ENCODE measurements around the gene LATS1. TPM values are rescaled to one million over a fixed set of nuclear protein-coding genes. Genes with fewer than 3 reads are reported as not detected.

LATS1 gene
- total and polyA plus RNA-seq, 2 of the 8 experiments (the other 6 are each of a cell fraction or from before 2014, with no cell fraction given): 8.9 to 21.7 TPM

GRCh38 chr6:149680503-149680902, 37.4 kb downstream of the LATS1 start:
- CTCF ChIA-PET (ENCODE audit: partially characterized antibody): no interaction called here

More at GRCh38 chr6:149680503-149680902, 37.4 kb downstream of the LATS1 start:
- no peak overlapping the region for H3K9ac ChIP-seq (replicated peaks in 1 of 4; ENCODE audit: extremely low read depth in 1 of 4, low read depth in 3 of 4, low read length in 3 of 4)
- H3K4me1 ChIP-seq (replicated peaks in 1 of 4; ENCODE audit: control insufficient read depth in 3 of 4, insufficient read depth in 4 of 4, low read length in 3 of 4): no peaks in the 10 kb centered on the region
- no peak overlapping the region for H3K27ac ChIP-seq (ENCODE audit: low read depth, low read length)
- no peak overlapping the region for H3K4me2 ChIP-seq (ENCODE audit: insufficient read depth in 1 of 2, low read depth in 2 of 2, low read length in 2 of 2)
- H3K14ac ChIP-seq (ENCODE audit: insufficient read length): no peak overlapping the region
- no peak overlapping the region for H4K5ac ChIP-seq (ENCODE audit: insufficient read length, low read depth, low read length)
- no peak overlapping the region for H3K4ac ChIP-seq (replicated peaks; ENCODE audit: insufficient read length, low read depth, low read length)
- no peak overlapping the region for H4K8ac ChIP-seq (ENCODE audit: extremely low read depth, insufficient read depth, low read length)
- H3K18ac ChIP-seq (ENCODE audit: extremely low read depth, low read length): no peak overlapping the region
- H2AFZ ChIP-seq (ENCODE audit: low read length): no peak overlapping the region
- no peak overlapping the region for H2BK5ac ChIP-seq (ENCODE audit: low read depth, low read length)
- H3K27me3 ChIP-seq (replicated peaks in 1 of 4; ENCODE audit: control insufficient read depth in 3 of 4, extremely low read depth in 1 of 4, insufficient read depth in 3 of 4, low read length in 3 of 4): no peaks in the 10 kb centered on the region
- 92% methylated on average over 1 of the region's 1 CpG; no CpG with 5 or more reads in 1 of the 2 experiments for WGBS, 2 experiments (ENCODE audit: extremely low coverage in 1 of 2, insufficient coverage in 1 of 2, insufficient read length in 1 of 2, insufficient replicate concordance in 2 of 2, low coverage in 1 of 2, low lambda C conversion rate in 2 of 2, missing lambda C conversion rate in 1 of 2)
- H3K23me2 ChIP-seq (ENCODE audit: low read depth, low read length): no peaks in the 10 kb centered on the region
- H2BK120ac ChIP-seq (replicated peaks; ENCODE audit: low read depth, low read length): no peak overlapping the region
- H2AK5ac ChIP-seq (ENCODE audit: low read depth, low read length): no peak overlapping the region
- DNase-seq (ENCODE audit: low read depth in 1 of 2, low spot score in 2 of 2): no peak
- no peak overlapping the region for H3K23ac ChIP-seq (ENCODE audit: insufficient read length)
- no peaks in the 10 kb centered on the region for H3K79me1 ChIP-seq (ENCODE audit: low read depth, low read length)
- H4K91ac ChIP-seq (replicated peaks; ENCODE audit: insufficient read length, low read length): no peak overlapping the region
- no peaks in the 10 kb centered on the region for H3K9me3 ChIP-seq (ENCODE audit: insufficient read depth in 2 of 2, low read depth in 1 of 2, low read length in 1 of 2)
- H3K79me2 ChIP-seq (ENCODE audit: control insufficient read depth in 1 of 2, insufficient read depth in 2 of 2, low read length in 2 of 2): peaks cover 0 to 3% of the 10 kb centered on the region in 2 experiments; a peak in 1 of 4 replicates
- TF ChIP-seq CEBPB (IDR thresholded peaks at IDR 0.05; ENCODE audit: low read depth, low read length): no peak
- TF ChIP-seq TBP (IDR thresholded peaks at IDR 0.05; ENCODE audit: low read depth, low read length): no peak
- no peak for TF ChIP-seq HDAC2 (IDR thresholded peaks at IDR 0.05; ENCODE audit: borderline replicate concordance in 1 of 2, low read depth in 2 of 2, low read length in 2 of 2)
- TF ChIP-seq CHD2 (IDR thresholded peaks at IDR 0.05; ENCODE audit: low read length): no peak
- no peak for TF ChIP-seq EGR1 (IDR thresholded peaks at IDR 0.05; ENCODE audit: borderline replicate concordance, low read depth, low read length)
- no peak for TF ChIP-seq KDM5A (IDR thresholded peaks at IDR 0.05; ENCODE audit: low read length)
- no peak for TF ChIP-seq POLR2A (IDR thresholded peaks at IDR 0.05; ENCODE audit: control extremely low read depth in 1 of 2, low read depth in 2 of 2, low read length in 2 of 2)
- no peak for TF ChIP-seq SUZ12 (IDR thresholded peaks at IDR 0.05; ENCODE audit: low read length)
- TF ChIP-seq CTCF (IDR thresholded peaks at IDR 0.05; ENCODE audit: control extremely low read depth in 1 of 3, insufficient read depth in 1 of 3, low read depth in 1 of 3, low read length in 3 of 3): no peak
- H2BK20ac ChIP-seq (ENCODE audit: low read length): no peak overlapping the region
- no peak overlapping the region for H2BK12ac ChIP-seq (ENCODE audit: low read depth, low read length)
- no peak overlapping the region for H2BK15ac ChIP-seq (ENCODE audit: low read length)
- H3K36me3 ChIP-seq (ENCODE audit: control insufficient read depth in 2 of 4, insufficient read depth in 4 of 4, low read length in 3 of 4): peaks cover 0 to 49% (median 26%) of the 10 kb centered on the region in 4 experiments; a peak in 7 of 8 replicates
- FAIRE-seq: no peak
- no peak overlapping the region for H3K56ac ChIP-seq (replicated peaks; ENCODE audit: insufficient read length, low read depth, low read length)
- H4K20me1 ChIP-seq (replicated peaks in 1 of 2; ENCODE audit: control insufficient read depth in 1 of 2, insufficient read depth in 2 of 2, low read length in 2 of 2): peaks cover 0 to 7% of the 10 kb centered on the region in 2 experiments
- H3K4me3 ChIP-seq (ENCODE audit: extremely low read depth in 1 of 4, insufficient read depth in 2 of 4, low read depth in 3 of 4, low read length in 4 of 4): no peak overlapping the region
- POLR2A ChIA-PET (ENCODE audit: partially characterized antibody): no interaction called here

Measured in H1 (cell line).